OCI-LY7 (cell line): ENCODE results near the gene RNF212B. TPM values are rescaled to one million over a fixed set of nuclear protein-coding genes. Genes with fewer than 3 reads are reported as not detected.
A peak's percentile ranks its signal among the peaks of the same experiment; 100 is the strongest.

Source experiments
- BruUV-seq: library from RNA; stranded (reverse); fragments of 400-500 nt; replicated peaks from 2 replicates; lab custom pipeline; 2021; lab: Mats Ljungman, UMichigan
- CTCF ChIA-PET: fragments of 300-600 bp; sonication (Branson Sonifier 250); formaldehyde crosslinking; loops from one replicate; lab custom pipeline; 2022; ENCODE audit warnings: antibody characterized with exemption; ENCODE audit not compliant: unreplicated experiment; lab: Charles Lee
- POLR2A ChIA-PET: fragments of 300-600 bp; sonication (Branson Sonifier 250); formaldehyde crosslinking; loops from one replicate; lab custom pipeline; 2022; ENCODE audit warnings: antibody characterized with exemption; lab: Charles Lee
- DNase-seq: peaks from one replicate; pipeline ENCODE4 v3.0.0-alpha.2; 2015; ENCODE audit warnings: low spot score
- H2AFZ ChIP-seq: fragments of 200-600 bp; sonication (generic), shearing (Covaris generic); 2 replicates; pipeline ENCODE4 v1.6.1; 2014; ENCODE audit warnings: mild to moderate bottlenecking, antibody characterized with exemption, low read length, moderate library complexity
- H3K27ac ChIP-seq: fragments of 200-600 bp; sonication (generic); 2 replicates; pipeline ENCODE4 v1.5.1; 2014; ENCODE audit warnings: mixed run types, low read depth, mild to moderate bottlenecking, moderate library complexity, low read length, inconsistent platforms; ENCODE audit not compliant: poor library complexity, severe bottlenecking
- H3K36me3 ChIP-seq: fragments of 200-600 bp; sonication (generic); 2 replicates; pipeline ENCODE4 v1.6.1; 2014; ENCODE audit warnings: mild to moderate bottlenecking, antibody characterized with exemption, low read length, moderate library complexity, mixed read lengths; ENCODE audit not compliant: insufficient read depth
- H3K4me1 ChIP-seq: fragments of 200-600 bp; sonication (generic); 2 replicates; pipeline ENCODE4 v1.5.1; 2014; ENCODE audit warnings: mild to moderate bottlenecking, low read length; ENCODE audit not compliant: insufficient read depth, poor library complexity, severe bottlenecking
- H3K4me2 ChIP-seq: fragments of 200-600 bp; sonication (generic); 2 replicates; pipeline ENCODE4 v1.6.1; 2014; ENCODE audit warnings: mild to moderate bottlenecking, low read length
- H3K4me3 ChIP-seq: fragments of 200-600 bp; sonication (generic); 2 replicates; pipeline ENCODE4 v1.5.1; 2014; ENCODE audit warnings: mild to moderate bottlenecking, low read depth, low read length; ENCODE audit not compliant: poor library complexity, severe bottlenecking
- H3K79me2 ChIP-seq: fragments of 200-600 bp; sonication (generic); 2 replicates; pipeline ENCODE4 v1.6.1; 2016; ENCODE audit warnings: low read depth, mild to moderate bottlenecking, low read length, moderate library complexity, mixed read lengths; ENCODE audit not compliant: insufficient read depth
- H3K9me2 ChIP-seq: fragments of 200-600 bp; sonication (generic); 2 replicates; pipeline ENCODE4 v1.6.1; 2016; ENCODE audit warnings: mild to moderate bottlenecking, low read length, mixed read lengths; ENCODE audit not compliant: insufficient read depth
- H3K9me3 ChIP-seq: fragments of 200-600 bp; sonication (generic); 2 replicates; pipeline ENCODE4 v1.6.1; 2014; ENCODE audit warnings: mild to moderate bottlenecking, mixed run types, low read length, mixed read lengths
- H4K20me1 ChIP-seq: fragments of 200-600 bp; sonication (generic); 2 replicates; pipeline ENCODE4 v1.6.1; 2014; ENCODE audit warnings: mild to moderate bottlenecking, antibody characterized with exemption, low read length, moderate library complexity, mixed read lengths; ENCODE audit not compliant: insufficient read depth
- EZH2phosphoT487 ChIP-seq: fragments of 200-600 bp; sonication (generic); IDR thresholded peaks from 2 replicates; pipeline ENCODE4 v1.6.1; 2018; ENCODE audit warnings: low read depth, borderline replicate concordance, mild to moderate bottlenecking, mixed run types, antibody characterized with exemption, low read length, moderate library complexity, mixed read lengths
- intact Hi-C: fragments of 100-400 bp; cut with micrococcal nuclease; formaldehyde crosslinking; loops from one replicate; pipeline ENCODE4 v1.10.0; 2022; ENCODE audit not compliant: unreplicated experiment
- total RNA-seq, 2 experiments: library from RNA; depleted of rRNA in 1 of 2; stranded (reverse); fragments of >200 nt in 1 of 2; shearing (Covaris generic) in 1 of 2; gene quantifications; 2 replicates each; pipeline ENCODE4 v1.2.3, GENCODE V29; 2014 to 2022
- TF ChIP-seq, protein P1 (sequence below): fragments of 200-600 bp; sonication (generic); conservative IDR thresholded peaks from 2 replicates; pipeline ENCODE4 v1.5.1; 2014; ENCODE audit warnings: mild to moderate bottlenecking, antibody characterized with exemption, low read length, moderate library complexity, mixed read lengths

Gene RNF212B
- total RNA-seq, 2 experiments from 2014 or later: not detected

DNA sequence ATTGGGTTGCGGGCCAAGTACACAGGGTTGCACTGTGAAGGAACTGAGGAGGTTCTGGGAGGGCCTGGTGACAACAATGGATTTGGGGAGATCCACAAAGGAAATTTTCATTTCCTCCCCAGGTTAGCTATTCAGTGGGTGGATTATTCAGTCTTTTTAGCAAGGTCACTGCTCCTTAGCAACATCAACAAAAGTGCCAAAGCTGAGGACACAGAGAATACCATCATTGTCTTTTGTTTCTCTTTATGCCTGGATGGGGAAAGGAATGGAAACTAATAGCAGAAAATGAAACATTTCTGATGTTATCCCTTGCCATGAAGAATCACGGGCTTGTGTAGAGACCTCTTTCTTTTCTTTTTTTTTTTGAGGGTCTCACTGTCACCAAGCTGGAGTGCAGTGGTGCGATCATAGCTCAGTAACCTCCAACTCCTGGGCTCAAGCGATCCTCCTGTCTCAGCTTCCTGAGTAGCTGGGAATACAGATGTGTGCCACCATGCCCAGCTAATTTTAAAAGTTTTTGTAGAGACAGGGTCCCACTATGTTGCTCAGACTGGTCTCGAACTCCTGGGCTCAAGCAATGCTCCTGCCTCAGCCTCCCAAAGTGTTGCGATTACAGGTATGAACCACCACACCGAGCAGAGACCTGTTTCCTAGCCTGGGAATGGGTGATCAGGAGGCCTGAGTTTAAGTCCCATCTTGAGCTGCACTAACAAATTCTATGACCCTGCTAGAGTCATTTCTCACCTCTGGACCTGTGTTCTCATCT lies 58.5 kb downstream of the RNF212B start:
- H4K20me1 ChIP-seq: no peaks in the 10 kb centered on the region
- no peak overlapping the region for H3K4me2 ChIP-seq
- H3K79me2 ChIP-seq: peaks cover 10% of the 10 kb centered on the region; the same call in 1 of the 2 replicates
- no peaks in the 10 kb centered on the region for H3K9me2 ChIP-seq
- no peak overlapping the region for H2AFZ ChIP-seq
- H3K4me1 ChIP-seq: peaks cover 27% of the 10 kb centered on the region
- no peak overlapping the region for H3K27ac ChIP-seq
- intact Hi-C loops: no loop called here
- TSS peak; percentile 21 for BruUV-seq
- no peaks in the 10 kb centered on the region for H3K9me3 ChIP-seq
- H3K4me3 ChIP-seq: no peak overlapping the region
- no peak for DNase-seq
- POLR2A ChIA-PET: interaction anchor here (0.6 to 1.6 kb wide), 2 partner anchors 27 to 152 kb away, joined by 4 read pairs; no protein-coding TSS in a partner anchor
- H3K36me3 ChIP-seq: peaks cover 34% of the 10 kb centered on the region
- CTCF ChIA-PET: no interaction called here
- TF ChIP-seq, protein P1, sequence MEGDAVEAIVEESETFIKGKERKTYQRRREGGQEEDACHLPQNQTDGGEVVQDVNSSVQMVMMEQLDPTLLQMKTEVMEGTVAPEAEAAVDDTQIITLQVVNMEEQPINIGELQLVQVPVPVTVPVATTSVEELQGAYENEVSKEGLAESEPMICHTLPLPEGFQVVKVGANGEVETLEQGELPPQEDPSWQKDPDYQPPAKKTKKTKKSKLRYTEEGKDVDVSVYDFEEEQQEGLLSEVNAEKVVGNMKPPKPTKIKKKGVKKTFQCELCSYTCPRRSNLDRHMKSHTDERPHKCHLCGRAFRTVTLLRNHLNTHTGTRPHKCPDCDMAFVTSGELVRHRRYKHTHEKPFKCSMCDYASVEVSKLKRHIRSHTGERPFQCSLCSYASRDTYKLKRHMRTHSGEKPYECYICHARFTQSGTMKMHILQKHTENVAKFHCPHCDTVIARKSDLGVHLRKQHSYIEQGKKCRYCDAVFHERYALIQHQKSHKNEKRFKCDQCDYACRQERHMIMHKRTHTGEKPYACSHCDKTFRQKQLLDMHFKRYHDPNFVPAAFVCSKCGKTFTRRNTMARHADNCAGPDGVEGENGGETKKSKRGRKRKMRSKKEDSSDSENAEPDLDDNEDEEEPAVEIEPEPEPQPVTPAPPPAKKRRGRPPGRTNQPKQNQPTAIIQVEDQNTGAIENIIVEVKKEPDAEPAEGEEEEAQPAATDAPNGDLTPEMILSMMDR: no peak
- TF ChIP-seq EZH2phosphoT487: no peak

DNA sequence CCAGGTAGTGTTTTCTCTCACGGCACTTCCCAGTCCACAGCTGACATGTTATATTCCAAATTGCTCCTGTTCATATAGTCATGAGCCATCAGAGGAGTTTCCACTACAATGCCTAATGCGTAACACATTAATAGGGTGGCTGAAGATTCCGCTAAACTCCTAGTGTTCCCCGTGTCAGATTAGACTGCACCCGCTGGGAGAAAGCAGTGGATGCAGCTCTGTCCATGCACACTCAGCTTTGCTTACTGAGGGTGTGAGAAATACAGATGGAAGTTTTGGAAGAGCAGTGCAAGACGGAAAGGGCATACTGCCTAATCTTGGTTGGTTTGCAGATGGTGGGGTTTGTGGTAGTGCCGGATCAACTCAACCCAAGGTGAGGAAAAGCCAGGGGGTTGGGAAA lies 59.4 kb downstream of the RNF212B start:
- no peaks in the 10 kb centered on the region for H4K20me1 ChIP-seq
- H3K9me3 ChIP-seq: no peaks in the 10 kb centered on the region
- DNase-seq: no peak
- no peak overlapping the region for H3K27ac ChIP-seq
- H3K79me2 ChIP-seq: peaks cover 10% of the 10 kb centered on the region; the same call in 1 of the 2 replicates
- H3K4me2 ChIP-seq: no peak overlapping the region
- no peak overlapping the region for H2AFZ ChIP-seq
- no peak overlapping the region for H3K4me3 ChIP-seq
- POLR2A ChIA-PET: interaction anchor here (1.4 kb wide), 1 partner anchor 24 kb away, joined by 4 read pairs; the partner anchor contains the start of gene PABPN1
- CTCF ChIA-PET: no interaction called here
- intact Hi-C loops: no loop called here
- peaks cover 34% of the 10 kb centered on the region for H3K36me3 ChIP-seq
- peaks cover 27% of the 10 kb centered on the region for H3K4me1 ChIP-seq
- no peaks in the 10 kb centered on the region for H3K9me2 ChIP-seq
- TF ChIP-seq, protein P1: no peak
- no peak for TF ChIP-seq EZH2phosphoT487
- no TSS peak for BruUV-seq
